ENCODE measurements around the gene ACSM2B. TPM values are rescaled to one million over a fixed set of nuclear protein-coding genes. Genes with fewer than 3 reads are reported as not detected.
"Not testable (repeated sequence)": the region's sequence is repeated elsewhere in the genome, so short reads cannot be mapped to it uniquely, and the experiment has no call there.

Gene ACSM2B
- total RNA-seq, 2 donors from 2014 or later: not detected

- peaks cover 26% of the 10 kb centered on the region for H3K27me3 Mint-ChIP-seq
- not testable (repeated sequence) for DNase-seq; H3K36me3 Mint-ChIP-seq (ENCODE audit: low read depth); H3K9me3 ChIP-seq (ENCODE audit: control insufficient read depth, low read length, poor library complexity, severe bottlenecking); H3K27ac Mint-ChIP-seq; H3K4me1 Mint-ChIP-seq; H3K4me3 Mint-ChIP-seq; ATAC-seq
Measured at GRCh38 chr16:20540603-20541316, 35.4 kb downstream of the ACSM2B start.

DNA sequence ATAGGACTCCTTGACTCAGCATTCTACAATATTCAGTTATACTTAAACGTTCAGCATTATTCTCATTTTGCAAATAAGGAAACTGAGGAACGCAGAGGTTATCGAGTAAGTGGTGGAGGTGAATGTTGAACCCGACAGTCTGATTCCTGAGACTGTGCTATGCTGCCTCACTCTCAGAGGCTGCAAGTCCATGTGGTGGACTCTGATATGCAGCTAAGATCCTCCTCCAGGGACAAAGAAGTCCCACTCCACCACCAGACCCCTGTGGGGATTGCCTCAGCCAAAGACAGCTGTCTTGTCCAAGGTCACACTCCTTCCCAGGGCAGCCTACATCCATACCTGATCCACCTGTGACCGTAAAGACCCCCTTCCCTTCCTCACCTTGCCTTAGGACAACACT lies 37.5 kb downstream of the ACSM2B start:
- DNase-seq (no peak), ATAC-seq (no peak)
- Mint-ChIP-seq H3K4me1 (no peaks in the 10 kb centered on the region), H3K27ac (no peak overlapping the region), H3K27me3 (peaks cover 13% of the 10 kb centered on the region), H3K36me3 (ENCODE audit: low read depth) (no peaks in the 10 kb centered on the region), H3K4me3 (no peak overlapping the region)
- H3K9me3 ChIP-seq (ENCODE audit: control insufficient read depth, low read length, poor library complexity, severe bottlenecking): no peaks in the 10 kb centered on the region

DNA sequence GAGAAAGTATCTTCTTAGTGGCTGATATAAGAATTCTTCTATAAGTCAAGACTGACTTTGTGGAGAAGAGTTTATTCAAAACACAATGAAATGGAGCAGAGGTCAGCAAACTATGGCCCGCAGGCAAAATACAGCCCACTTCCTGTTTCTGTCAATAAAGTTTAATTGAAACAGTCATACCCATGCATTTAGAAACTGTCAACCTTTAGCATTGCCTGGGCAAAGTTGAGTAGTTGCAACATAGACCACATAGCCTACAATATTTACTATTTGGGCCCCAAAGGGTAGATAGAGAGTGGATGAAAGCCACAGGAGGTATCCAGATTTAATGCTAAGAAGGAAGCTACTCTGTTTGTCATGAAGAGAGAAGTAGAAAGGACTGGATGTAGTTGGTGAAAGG lies 38.0 kb downstream of the ACSM2B start:
- DNase-seq (no peak), ATAC-seq (no peak)
- Mint-ChIP-seq H3K27me3 (peaks cover 8% of the 10 kb centered on the region), H3K4me3 (no peak overlapping the region), H3K36me3 (ENCODE audit: low read depth) (no peaks in the 10 kb centered on the region), H3K4me1 (no peaks in the 10 kb centered on the region), H3K27ac (no peak overlapping the region)
- no peaks in the 10 kb centered on the region for H3K9me3 ChIP-seq (ENCODE audit: control insufficient read depth, low read length, poor library complexity, severe bottlenecking)

DNA sequence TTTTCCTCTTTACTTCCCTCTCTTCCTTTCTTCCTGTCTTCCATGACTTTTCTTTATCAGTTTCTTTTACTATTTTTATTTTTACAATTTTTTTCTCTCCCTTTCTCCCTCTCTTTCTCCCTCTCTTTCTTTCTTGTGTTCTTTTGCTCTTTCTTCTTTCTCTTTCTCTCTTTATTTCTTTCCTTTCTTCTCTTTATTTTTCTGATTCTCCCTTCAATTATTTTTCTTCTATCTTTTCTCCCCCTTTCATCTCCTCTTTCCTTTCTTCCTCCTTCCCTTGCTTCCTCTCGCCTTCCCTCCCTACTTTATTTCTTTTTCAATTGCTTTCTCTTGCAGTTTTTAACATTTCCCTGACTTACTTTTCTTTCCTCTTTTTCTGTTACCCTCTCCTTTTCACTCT lies 39.5 kb downstream of the ACSM2B start:
- ATAC-seq; H3K4me3 Mint-ChIP-seq; H3K9me3 ChIP-seq (ENCODE audit: control insufficient read depth, low read length, poor library complexity, severe bottlenecking); H3K36me3 Mint-ChIP-seq (ENCODE audit: low read depth); H3K4me1 Mint-ChIP-seq; DNase-seq; H3K27ac Mint-ChIP-seq; H3K27me3 Mint-ChIP-seq: not testable (repeated sequence)

DNA sequence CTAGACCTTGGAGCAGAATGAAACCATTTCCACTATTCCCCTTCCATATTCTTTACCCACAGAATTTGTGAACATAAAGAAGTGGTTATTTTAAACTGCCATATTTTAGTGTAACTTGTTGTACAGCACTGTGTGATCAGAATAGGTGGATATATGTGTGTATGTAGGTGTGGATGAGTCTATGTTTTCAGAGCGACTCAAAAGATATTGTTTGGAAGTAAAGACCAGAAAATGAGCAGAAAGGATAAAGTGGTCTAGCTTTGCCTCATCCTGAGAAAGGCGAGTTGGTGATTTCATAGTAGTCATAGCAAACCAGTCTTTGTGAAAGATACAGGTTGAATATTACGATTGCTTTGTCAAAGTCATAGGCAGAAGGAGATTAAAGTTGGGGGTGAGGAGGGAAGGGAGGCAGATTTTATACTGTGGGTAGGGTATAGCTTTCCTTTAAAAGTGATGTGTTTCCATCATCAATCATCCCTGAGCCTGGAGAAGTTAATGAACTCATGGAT lies 43.8 kb downstream of the ACSM2B start:
- not testable (repeated sequence) for H3K36me3 Mint-ChIP-seq (ENCODE audit: low read depth); H3K4me1 Mint-ChIP-seq; DNase-seq; ATAC-seq; H3K27ac Mint-ChIP-seq; H3K27me3 Mint-ChIP-seq; H3K4me3 Mint-ChIP-seq; H3K9me3 ChIP-seq (ENCODE audit: control insufficient read depth, low read length, poor library complexity, severe bottlenecking)

DNA sequence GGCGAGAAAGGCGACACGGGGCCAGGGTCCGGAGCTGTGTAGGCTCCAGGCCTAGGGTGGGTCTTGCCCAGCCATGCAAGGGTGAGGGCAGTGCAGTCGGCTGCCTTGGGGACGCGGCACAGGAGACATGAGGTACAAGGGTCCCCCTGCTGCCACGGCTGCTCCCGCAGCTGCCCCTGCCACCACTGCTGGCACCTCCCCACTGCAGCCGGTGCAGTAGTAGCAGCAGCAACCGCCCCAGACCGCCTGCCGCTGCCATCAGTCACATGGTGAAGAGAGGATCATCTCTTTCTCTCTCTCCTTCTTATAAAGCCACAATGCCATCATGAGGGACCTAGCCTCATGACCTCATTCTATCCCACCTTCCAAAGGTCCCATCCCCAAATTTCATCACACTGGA lies 44.4 kb downstream of the ACSM2B start:
- not testable (repeated sequence) for H3K9me3 ChIP-seq (ENCODE audit: control insufficient read depth, low read length, poor library complexity, severe bottlenecking); H3K27ac Mint-ChIP-seq; ATAC-seq; H3K27me3 Mint-ChIP-seq; H3K36me3 Mint-ChIP-seq (ENCODE audit: low read depth); H3K4me1 Mint-ChIP-seq; DNase-seq; H3K4me3 Mint-ChIP-seq

- Mint-ChIP-seq H3K4me3 (no peak overlapping the region), H3K27me3 (peaks cover 12% of the 10 kb centered on the region), H3K36me3 (ENCODE audit: low read depth) (no peaks in the 10 kb centered on the region), H3K27ac (no peak overlapping the region), H3K4me1 (no peaks in the 10 kb centered on the region)
- ATAC-seq: no peak
- DNase-seq: no peak
- H3K9me3 ChIP-seq (ENCODE audit: control insufficient read depth, low read length, poor library complexity, severe bottlenecking): no peaks in the 10 kb centered on the region
Measured at GRCh38 chr16:20520103-20520502, 56.1 kb downstream of the ACSM2B start.

DNA sequence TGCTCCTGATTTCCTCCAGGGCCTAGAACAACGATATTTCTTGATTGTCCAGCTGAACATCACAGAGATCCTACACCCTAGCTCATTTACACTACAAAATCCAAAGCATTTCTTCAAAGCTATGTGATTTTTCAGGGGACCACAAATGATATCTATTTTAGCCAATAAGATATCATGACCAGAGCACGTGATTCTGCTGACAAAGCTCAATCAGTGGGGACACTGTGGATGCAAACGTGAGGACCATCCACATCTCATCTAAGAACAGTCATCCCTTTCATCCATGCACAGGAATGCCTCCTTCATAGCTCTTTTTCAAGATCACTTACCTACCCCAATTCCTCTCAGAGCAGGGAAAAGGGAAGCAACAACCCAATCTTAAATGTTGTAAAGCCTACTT lies 56.9 kb downstream of the ACSM2B start:
- Mint-ChIP-seq H3K4me1 (no peaks in the 10 kb centered on the region), H3K27ac (no peak overlapping the region), H3K4me3 (no peak overlapping the region), H3K27me3 (peaks cover 12% of the 10 kb centered on the region), H3K36me3 (ENCODE audit: low read depth) (no peaks in the 10 kb centered on the region)
- DNase-seq (no peak), ATAC-seq (no peak)
- H3K9me3 ChIP-seq (ENCODE audit: control insufficient read depth, low read length, poor library complexity, severe bottlenecking): no peaks in the 10 kb centered on the region

GRCh38 chr16:20517149-20517548 lies 59.0 kb downstream of the ACSM2B start:
- Mint-ChIP-seq H3K4me3 (no peak overlapping the region), H3K27ac (no peak overlapping the region)

GRCh38 chr16:20515688-20516090 lies 60.5 kb downstream of the ACSM2B start:
- no peaks in the 10 kb centered on the region for H3K9me3 ChIP-seq (ENCODE audit: control insufficient read depth, low read length, poor library complexity, severe bottlenecking)
- peaks cover 6% of the 10 kb centered on the region for H3K27me3 Mint-ChIP-seq
- no peak overlapping the region for H3K27ac Mint-ChIP-seq
- no peaks in the 10 kb centered on the region for H3K4me1 Mint-ChIP-seq
- H3K36me3 Mint-ChIP-seq (ENCODE audit: low read depth): no peaks in the 10 kb centered on the region
- ATAC-seq (no peak), DNase-seq (no peak)
- no peak overlapping the region for H3K4me3 Mint-ChIP-seq

More at GRCh38 chr16:20517149-20517548, 59.0 kb downstream of the ACSM2B start:
- peaks cover 12% of the 10 kb centered on the region for H3K27me3 Mint-ChIP-seq
- no peaks in the 10 kb centered on the region for H3K4me1 Mint-ChIP-seq
- ATAC-seq (no peak), DNase-seq (no peak)
- H3K9me3 ChIP-seq (ENCODE audit: control insufficient read depth, low read length, poor library complexity, severe bottlenecking): no peaks in the 10 kb centered on the region
- no peaks in the 10 kb centered on the region for H3K36me3 Mint-ChIP-seq (ENCODE audit: low read depth)

DNA sequence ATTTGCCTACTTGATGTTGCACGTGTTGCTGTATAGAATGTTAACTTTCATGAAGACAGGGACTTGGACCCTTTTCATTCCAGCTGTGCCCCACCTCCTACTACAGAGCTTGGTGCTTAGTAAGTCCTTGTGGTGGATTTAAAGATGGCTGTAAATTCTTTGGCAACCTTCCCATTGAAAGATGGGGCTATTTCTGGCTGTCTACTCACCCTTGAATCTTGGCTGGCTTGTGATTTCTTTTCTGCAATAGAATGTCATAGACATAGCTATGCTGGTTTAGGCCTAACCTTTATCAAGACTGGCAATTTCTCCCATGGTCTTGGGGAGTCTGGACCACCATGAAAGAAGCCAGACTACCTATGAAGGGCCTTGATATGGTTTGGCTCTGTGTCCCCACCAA lies 65.8 kb downstream of the ACSM2B start:
- no peak overlapping the region for H3K27ac Mint-ChIP-seq
- ATAC-seq: no peak
- no peaks in the 10 kb centered on the region for H3K27me3 Mint-ChIP-seq
- H3K4me3 Mint-ChIP-seq: no peak overlapping the region
- H3K4me1 Mint-ChIP-seq: no peaks in the 10 kb centered on the region
- no peaks in the 10 kb centered on the region for H3K36me3 Mint-ChIP-seq (ENCODE audit: low read depth)
- H3K9me3 ChIP-seq (ENCODE audit: control insufficient read depth, low read length, poor library complexity, severe bottlenecking): no peaks in the 10 kb centered on the region
- DNase-seq: no peak

GRCh38 chr16:20507280-20507679 lies 68.9 kb downstream of the ACSM2B start:
- no peaks in the 10 kb centered on the region for H3K27me3 Mint-ChIP-seq
- H3K4me1 Mint-ChIP-seq: no peaks in the 10 kb centered on the region
- H3K4me3 Mint-ChIP-seq: no peak overlapping the region
- no peak overlapping the region for H3K27ac Mint-ChIP-seq
- DNase-seq (no peak), ATAC-seq (no peak)
- H3K9me3 ChIP-seq (ENCODE audit: control insufficient read depth, low read length, poor library complexity, severe bottlenecking): no peaks in the 10 kb centered on the region
- no peaks in the 10 kb centered on the region for H3K36me3 Mint-ChIP-seq (ENCODE audit: low read depth)

DNA sequence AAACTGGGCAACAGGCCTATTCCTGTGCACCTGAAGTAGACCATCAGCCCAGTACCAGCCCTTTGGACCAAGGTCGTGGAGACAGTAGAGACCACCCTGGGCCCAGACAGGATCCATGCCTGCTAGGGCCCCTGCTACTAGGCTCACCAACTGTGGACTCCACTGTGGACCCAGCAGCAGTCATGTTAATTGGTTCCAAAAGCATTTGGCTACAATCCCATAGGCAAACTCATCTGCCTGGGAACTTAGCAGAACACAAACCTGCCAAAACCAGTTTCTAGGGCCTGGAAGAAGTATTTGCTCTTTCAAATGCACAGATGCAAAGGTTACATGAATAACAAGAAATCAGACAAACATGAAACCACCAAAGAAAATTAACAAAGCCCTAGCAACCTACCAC lies 71.7 kb downstream of the ACSM2B start:
- Mint-ChIP-seq H3K36me3 (ENCODE audit: low read depth) (no peaks in the 10 kb centered on the region), H3K27me3 (no peaks in the 10 kb centered on the region), H3K4me3 (no peak overlapping the region), H3K27ac (no peak overlapping the region), H3K4me1 (no peaks in the 10 kb centered on the region)
- no peak for DNase-seq
- H3K9me3 ChIP-seq (ENCODE audit: control insufficient read depth, low read length, poor library complexity, severe bottlenecking): no peaks in the 10 kb centered on the region
- ATAC-seq: no peak

DNA sequence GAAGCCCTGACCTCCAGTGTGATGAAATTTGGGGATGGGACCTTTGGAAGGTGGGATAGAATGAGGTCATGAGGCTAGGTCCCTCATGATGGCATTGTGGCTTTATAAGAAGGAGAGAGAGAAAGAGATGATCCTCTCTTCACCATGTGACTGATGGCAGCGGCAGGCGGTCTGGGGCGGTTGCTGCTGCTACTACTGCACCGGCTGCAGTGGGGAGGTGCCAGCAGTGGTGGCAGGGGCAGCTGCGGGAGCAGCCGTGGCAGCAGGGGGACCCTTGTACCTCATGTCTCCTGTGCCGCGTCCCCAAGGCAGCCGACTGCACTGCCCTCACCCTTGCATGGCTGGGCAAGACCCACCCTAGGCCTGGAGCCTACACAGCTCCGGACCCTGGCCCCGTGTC lies 84.7 kb downstream of the ACSM2B start:
- not testable (repeated sequence) for ATAC-seq; H3K36me3 Mint-ChIP-seq (ENCODE audit: low read depth)

More for the DNA sequence above, 84.7 kb downstream of the ACSM2B start:
- not testable (repeated sequence) for H3K4me1 Mint-ChIP-seq; H3K27ac Mint-ChIP-seq; H3K4me3 Mint-ChIP-seq; H3K27me3 Mint-ChIP-seq; DNase-seq; H3K9me3 ChIP-seq (ENCODE audit: control insufficient read depth, low read length, poor library complexity, severe bottlenecking)
